K562 (cell line): ENCODE measurements around the gene MKNK1. TPM values are rescaled to one million over a fixed set of nuclear protein-coding genes. Genes with fewer than 3 reads are reported as not detected.

Experiments used
- ARID2 ChIP-seq: fragments of 450-650 bp; IDR thresholded peaks from 2 replicates; pipeline ENCODE4 v1.6.1; 2017; ENCODE audit warnings: antibody characterized with exemption, mild to moderate bottlenecking
- FOXM1 ChIP-seq, 2 experiments: fragments of 450-650 bp in 1 of 2; sonication (generic) in 1 of 2; formaldehyde crosslinking in 1 of 2; IDR thresholded peaks; 2 replicates each; pipeline versions ENCODE4 v1.6.1 to v1.9.0; 2017 to 2022; ENCODE audit warnings: low read depth in 2 of 2, mild to moderate bottlenecking in 2 of 2, missing genetic modification reagents in 1 of 2, moderate library complexity in 1 of 2
- LCOR ChIP-seq: sonication (generic); formaldehyde crosslinking; IDR thresholded peaks from 2 replicates; pipeline ENCODE4 v1.8.0; 2022; ENCODE audit warnings: mild to moderate bottlenecking, missing genetic modification reagents
- MAFG ChIP-seq: fragments of 450-650 bp; conservative IDR thresholded peaks from 2 replicates; pipeline ENCODE4 v1.6.1; 2016; ENCODE audit warnings: missing genetic modification characterization, missing compliant biosample characterization
- REST ChIP-seq, 2 experiments: fragments of 450-650 bp; formaldehyde crosslinking in 1 of 2; IDR thresholded peaks; 2 replicates each; pipeline versions ENCODE4 v1.4.0 to v1.6.1; 2014 to 2020; ENCODE audit warnings: mild to moderate bottlenecking in 2 of 2, borderline replicate concordance in 1 of 2, low read depth in 1 of 2
- ZBTB33 ChIP-seq: sonication (generic); formaldehyde crosslinking; IDR thresholded peaks from 2 replicates; pipeline ENCODE4 v1.8.1; 2023; ENCODE audit warnings: mild to moderate bottlenecking, missing genetic modification reagents
- ZMIZ1 ChIP-seq, 2 experiments: fragments of 150-350 bp in 1 of 2; IDR thresholded peaks; 2 replicates each; pipeline ENCODE4 v1.6.1; 2012 to 2016; ENCODE audit warnings: low read depth in 2 of 2, low read length in 2 of 2, mild to moderate bottlenecking in 1 of 2, moderate library complexity in 1 of 2
- ZNF197 ChIP-seq: fragments of 200-800 bp; sonication (Bioruptor generic); IDR thresholded peaks from 2 replicates; pipeline ENCODE4 v1.6.1; 2016; ENCODE audit warnings: low read depth, missing genetic modification characterization, missing compliant biosample characterization
- polyA plus RNA-seq, 8 experiments: library from polyadenylated mRNA; depleted of rRNA in 4 of 8; stranded (reverse) in 5 of 8; unstranded in 3 of 8; fragments of >200 nt; fragmentation: Nextera tagmentation in 2 of 8; fragmentation: Illumina TruSeq in 1 of 8; extraction: Ambion mirVana in 2 of 8; extraction: Trizol in 1 of 8; gene quantifications; 2 replicates each; pipeline versions ENCODE4 v1.2.1 to v1.2.3, GENCODE V29; 2011 to 2014; ENCODE audit warnings: inconsistent platforms in 1 of 8, missing spikeins in 1 of 8
- total RNA-seq, 7 experiments: library from RNA; depleted of rRNA in 6 of 7; stranded (reverse); fragments of >200 nt in 6 of 7; fragmentation: Illumina TruSeq in 2 of 7; extraction: Trizol in 2 of 7; gene quantifications; 2 replicates each; pipeline versions ENCODE4 v1.2.1 to v1.2.3, GENCODE V29; 2011 to 2021; ENCODE audit warnings: low replicate concordance in 1 of 7

The MKNK1 gene
- total and polyA plus RNA-seq, 9 of the 15 experiments (the other 6 are each of a cell fraction or from before 2014, with no cell fraction given), result 27.7 to 51.3 (median 43.7) TPM

DNA sequence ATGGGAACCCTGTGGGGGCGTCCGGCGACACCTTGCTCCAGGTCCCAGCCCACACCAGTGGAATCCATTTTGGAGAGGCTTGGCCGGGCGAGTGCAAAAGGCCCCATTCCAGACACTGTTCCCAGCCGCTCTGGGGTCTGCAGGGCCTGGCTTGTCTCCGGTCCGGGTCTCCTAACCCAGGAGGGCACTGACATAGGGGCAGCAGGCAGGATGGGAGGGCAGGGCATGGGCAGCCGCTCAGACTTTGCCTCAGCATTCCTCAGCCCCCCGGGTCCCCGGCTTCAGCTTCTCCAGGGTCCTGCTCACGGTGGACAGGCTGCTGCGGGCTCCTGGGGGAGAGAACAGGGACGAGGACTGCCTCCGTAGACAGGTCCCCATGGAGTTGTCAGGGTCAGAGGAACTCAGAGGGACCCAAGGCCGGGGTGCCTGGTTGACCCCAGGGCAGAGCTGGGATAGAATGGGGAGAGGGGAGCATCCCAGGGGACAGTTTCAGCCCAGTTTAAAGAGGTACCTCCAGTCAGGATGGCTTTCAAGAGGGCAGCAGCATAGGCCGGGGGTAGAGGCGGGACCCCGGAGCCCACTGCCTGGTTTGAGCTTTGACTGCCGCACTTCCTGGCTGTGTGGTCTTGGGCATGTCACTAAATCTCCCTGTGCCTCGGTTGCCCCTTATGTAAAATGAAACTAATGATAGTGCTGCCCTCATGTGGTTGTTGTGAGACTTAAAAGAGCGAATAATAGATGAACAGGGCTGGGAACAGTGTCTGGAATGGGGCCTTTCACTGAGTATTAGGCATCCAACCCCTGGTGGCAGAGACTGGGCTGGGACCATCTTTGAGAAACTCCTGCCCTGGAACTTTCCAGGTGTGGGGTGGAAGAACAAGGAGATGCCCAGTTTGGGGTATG lies 56.3 kb downstream of the MKNK1 start (continued):
- TF ChIP-seq REST (IDR thresholded peaks at IDR 0.05; ENCODE audit: borderline replicate concordance) (peak; percentile 66), REST (CRISPR knock-in tag; IDR thresholded peaks at IDR 0.05; ENCODE audit: low read depth) (no peak), FOXM1 (IDR thresholded peaks at IDR 0.05; ENCODE audit: low read depth) (no peak), FOXM1 (CRISPR knock-in tag; IDR thresholded peaks at IDR 0.05; ENCODE audit: low read depth) (no peak), ARID2 (0 out of 2 replicates have a peak, but pooled peaks have one; percentile 48), ZBTB33 (CRISPR knock-in tag) (no peak), MAFG (tag) (no peak), LCOR (CRISPR knock-in tag) (peak; percentile 52; the same call in 1 of the 2 replicates), ZMIZ1 (IDR thresholded peaks at IDR 0.05; ENCODE audit: low read depth in 2 of 2, low read length in 2 of 2) (0 out of 4 replicates have a peak, but pooled peaks of 1 of the 2 experiments have one; percentile 5), ZNF197 (CRISPR knock-in tag) (no peak)
